GM13976 (cell line): ENCODE results near the gene STX1B.
"Not testable (repeated sequence)": the region's sequence is repeated elsewhere in the genome, so short reads cannot be mapped to it uniquely, and the experiment has no call there.

Source experiments
- DNase-seq: peaks from one replicate; pipeline ENCODE4 v3.0.0; 2012; ENCODE audit warnings: low spot score
- in situ Hi-C: fragments of 300-500 bp; cut with MboI; formaldehyde crosslinking; loops from one replicate; pipeline ENCODE4 v1.12.0; 2022; ENCODE audit warnings: low sequenced_read_pairs, mixed read lengths, inconsistent platforms; ENCODE audit not compliant: unreplicated experiment
- TF ChIP-seq, protein P1 (sequence below): IDR thresholded peaks from 2 replicates; pipeline ENCODE4 v1.5.1; 2012; ENCODE audit warnings: borderline replicate concordance, mild to moderate bottlenecking; ENCODE audit not compliant: insufficient read depth; ENCODE audit errors: extremely low read depth, missing control alignments, control extremely low read depth

STX1B gene

DNA sequence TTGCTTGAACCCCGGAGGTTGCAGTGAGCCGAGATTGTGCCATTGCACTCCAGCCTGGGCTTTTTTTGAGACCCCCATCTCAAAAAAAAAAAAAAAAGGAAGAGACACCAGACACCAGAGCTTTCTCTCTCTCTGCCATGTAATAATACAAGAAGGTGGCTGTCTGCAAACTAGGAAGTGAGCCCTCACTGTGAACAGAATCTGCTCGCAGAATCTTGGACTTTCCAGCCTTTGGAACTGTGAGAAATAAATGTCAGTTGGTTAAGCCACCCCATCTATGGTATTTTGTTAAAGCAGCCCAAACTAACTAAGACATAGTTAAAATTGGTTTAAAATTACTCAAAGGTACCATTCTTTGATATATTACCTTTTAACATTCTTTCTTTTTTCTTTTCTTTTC is 10.1 kb upstream of the STX1B start:
- TF ChIP-seq, protein P1, sequence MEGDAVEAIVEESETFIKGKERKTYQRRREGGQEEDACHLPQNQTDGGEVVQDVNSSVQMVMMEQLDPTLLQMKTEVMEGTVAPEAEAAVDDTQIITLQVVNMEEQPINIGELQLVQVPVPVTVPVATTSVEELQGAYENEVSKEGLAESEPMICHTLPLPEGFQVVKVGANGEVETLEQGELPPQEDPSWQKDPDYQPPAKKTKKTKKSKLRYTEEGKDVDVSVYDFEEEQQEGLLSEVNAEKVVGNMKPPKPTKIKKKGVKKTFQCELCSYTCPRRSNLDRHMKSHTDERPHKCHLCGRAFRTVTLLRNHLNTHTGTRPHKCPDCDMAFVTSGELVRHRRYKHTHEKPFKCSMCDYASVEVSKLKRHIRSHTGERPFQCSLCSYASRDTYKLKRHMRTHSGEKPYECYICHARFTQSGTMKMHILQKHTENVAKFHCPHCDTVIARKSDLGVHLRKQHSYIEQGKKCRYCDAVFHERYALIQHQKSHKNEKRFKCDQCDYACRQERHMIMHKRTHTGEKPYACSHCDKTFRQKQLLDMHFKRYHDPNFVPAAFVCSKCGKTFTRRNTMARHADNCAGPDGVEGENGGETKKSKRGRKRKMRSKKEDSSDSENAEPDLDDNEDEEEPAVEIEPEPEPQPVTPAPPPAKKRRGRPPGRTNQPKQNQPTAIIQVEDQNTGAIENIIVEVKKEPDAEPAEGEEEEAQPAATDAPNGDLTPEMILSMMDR, result no peak
- in situ Hi-C loops, result no loop called here
- DNase-seq, result no peak

DNA sequence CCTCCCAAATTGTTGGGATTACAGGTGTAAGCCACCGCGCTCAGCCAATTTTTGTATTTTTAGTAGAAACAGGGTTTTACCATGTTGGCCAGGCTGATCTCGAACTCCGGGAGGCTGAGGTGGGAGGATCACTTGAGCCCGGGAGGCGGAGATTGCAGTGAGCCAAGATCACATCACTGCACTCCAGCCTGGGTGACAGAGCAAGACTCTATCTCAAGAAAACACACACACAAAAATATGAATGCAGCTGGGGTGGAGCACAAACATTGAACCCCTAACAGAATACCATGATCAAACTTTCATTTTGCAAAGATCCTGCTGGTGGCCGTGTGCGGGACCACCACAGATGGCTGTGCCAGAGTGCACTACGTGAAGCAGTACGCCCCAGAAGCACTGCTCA is 7.3 kb upstream of the STX1B start:
- DNase-seq, in situ Hi-C loops: not testable (repeated sequence)

- in situ Hi-C loops, result no loop called here
- DNase-seq, result no peak
- TF ChIP-seq, protein P1, result no peak
Measured at GRCh38 chr16:31016018-31016417, 5.6 kb upstream of the STX1B start.

- in situ Hi-C loops, result not testable (repeated sequence)
Measured at GRCh38 chr16:31013292-31013691, 2.9 kb upstream of the STX1B start.

DNA sequence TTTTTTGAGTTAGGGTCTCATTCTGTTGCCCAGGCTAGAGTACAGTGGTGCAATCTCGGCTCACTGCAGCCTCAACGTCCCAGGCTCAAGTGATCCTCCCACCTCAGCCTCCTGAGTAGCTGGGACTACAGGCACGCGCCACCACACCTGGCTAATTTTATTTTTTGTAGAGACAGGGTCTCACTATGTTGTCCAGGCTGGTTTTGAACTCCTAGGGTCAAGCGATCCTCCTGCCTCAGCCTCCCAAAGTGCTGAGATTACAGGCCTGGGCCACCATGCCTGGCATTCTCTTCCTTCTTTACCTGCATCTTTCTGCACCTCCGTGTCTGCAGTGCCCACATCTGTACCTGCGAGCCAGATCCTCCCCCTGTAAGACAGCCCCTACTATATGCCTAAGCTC is 1.4 kb upstream of the STX1B start:
- in situ Hi-C loops, DNase-seq: not testable (repeated sequence)

More at GRCh38 chr16:31013292-31013691, 2.9 kb upstream of the STX1B start:
- DNase-seq, result not testable (repeated sequence)

DNA sequence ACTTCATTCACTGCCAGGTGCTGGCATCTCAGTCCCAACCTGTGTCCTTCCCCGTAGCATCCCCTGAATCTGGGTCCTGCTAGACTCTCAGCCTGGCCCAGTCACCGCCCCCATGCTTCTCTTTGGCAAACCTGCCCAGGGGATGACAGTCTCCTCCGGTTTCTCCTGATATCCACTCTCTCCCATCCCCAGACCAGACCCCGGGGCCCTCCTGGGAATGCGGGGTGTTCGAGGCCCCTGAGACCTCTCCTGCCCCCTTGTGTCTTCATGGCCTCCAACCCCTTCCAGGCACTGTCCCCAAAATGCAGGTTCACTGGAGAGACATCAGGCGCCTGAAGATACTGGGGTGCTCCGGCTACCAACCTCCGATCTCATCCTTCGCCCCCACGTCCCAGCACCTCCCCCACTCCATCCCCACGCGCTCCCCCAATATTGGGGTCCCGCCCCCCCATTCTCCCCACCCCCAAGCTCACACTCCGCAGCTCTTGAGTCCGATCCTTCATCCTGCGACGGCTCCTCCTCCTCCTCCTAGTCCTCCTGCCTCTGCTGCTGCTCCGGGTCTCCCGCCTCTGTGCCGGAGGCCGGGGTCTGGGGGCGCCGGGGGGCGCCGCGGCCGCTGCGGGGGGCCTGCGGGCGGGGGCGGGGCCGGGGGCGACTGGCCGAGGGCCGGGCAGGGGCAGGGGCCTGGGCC is 399 bp downstream of the STX1B start:
- no peak for DNase-seq
- TF ChIP-seq, protein P1, result no peak
- in situ Hi-C loops, result no loop called here

DNA sequence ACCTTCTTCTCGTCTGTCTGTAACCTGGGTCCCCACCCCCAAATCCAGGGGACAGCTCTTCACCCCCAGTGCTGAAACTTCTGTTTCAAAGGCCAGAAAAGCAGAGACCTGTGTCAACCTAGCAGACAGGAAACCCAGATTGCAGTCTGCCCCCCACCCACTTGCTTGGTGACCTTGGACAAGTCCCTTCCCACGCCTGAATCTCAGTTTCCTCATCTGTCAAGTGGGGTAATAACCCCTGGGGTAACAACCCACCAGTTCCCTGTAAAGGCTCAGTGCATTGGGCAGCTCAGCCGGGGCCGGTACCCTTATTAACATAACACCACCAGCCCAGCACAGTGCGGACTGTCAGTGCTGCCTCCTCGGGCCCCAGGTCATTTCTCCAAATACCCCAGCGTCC is 1.3 kb downstream of the STX1B start:
- TF ChIP-seq, protein P1, result no peak
- in situ Hi-C loops, result no loop called here

GRCh38 chr16:31008551-31008950 is 1.9 kb downstream of the STX1B start:
- DNase-seq, result no peak
- TF ChIP-seq, protein P1, result no peak
- in situ Hi-C loops, result no loop called here

More for the DNA sequence above, 1.3 kb downstream of the STX1B start:
- no peak for DNase-seq
